SK-N-DZ (cell line): Measurements from ENCODE around the gene SLX9.

Experiments
- DNase-seq: peaks from one replicate; pipeline ENCODE4 v3.0.0-alpha.2; 2015; ENCODE audit warnings: low spot score

Gene SLX9

DNA sequence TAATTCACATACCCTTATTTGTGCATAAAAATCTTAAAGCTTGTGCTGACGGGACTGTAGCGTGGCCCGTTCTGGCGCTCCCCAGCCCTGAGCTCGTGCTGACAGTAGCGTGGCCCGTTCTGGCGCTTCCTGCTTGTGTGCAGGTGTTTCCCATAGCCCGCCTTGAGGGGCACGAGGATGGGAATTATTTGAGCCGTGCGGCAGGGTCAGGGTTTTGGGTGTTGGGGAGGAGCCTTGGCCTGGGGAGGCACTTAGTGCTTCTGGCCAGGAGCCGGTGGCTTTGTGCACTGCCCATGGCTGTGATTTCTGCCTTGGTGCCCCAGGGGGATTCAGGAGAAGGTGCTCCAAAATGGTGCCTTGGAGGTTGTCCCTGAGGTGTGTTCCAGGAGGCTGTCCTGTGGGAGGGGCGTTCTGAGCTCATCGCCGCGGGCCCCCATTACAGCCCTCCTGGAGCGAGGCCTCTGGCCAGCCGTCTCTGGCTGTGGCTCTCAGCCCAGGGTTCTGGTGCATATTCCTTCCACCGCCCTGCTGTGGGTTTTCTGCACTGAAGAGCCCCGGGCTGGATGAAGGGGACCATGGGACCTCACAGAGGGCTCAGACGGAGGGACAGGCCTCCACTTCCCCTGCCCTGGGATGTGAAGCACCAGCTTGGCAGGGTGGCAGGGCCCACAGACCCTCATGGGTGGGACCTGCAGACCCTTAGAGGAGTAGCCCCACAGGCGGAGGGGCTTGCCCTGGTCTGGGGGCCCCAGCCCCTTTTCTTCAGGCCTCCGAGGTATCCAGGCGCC lies 6.6 kb downstream of the SLX9 start:
- no peak for DNase-seq

DNA sequence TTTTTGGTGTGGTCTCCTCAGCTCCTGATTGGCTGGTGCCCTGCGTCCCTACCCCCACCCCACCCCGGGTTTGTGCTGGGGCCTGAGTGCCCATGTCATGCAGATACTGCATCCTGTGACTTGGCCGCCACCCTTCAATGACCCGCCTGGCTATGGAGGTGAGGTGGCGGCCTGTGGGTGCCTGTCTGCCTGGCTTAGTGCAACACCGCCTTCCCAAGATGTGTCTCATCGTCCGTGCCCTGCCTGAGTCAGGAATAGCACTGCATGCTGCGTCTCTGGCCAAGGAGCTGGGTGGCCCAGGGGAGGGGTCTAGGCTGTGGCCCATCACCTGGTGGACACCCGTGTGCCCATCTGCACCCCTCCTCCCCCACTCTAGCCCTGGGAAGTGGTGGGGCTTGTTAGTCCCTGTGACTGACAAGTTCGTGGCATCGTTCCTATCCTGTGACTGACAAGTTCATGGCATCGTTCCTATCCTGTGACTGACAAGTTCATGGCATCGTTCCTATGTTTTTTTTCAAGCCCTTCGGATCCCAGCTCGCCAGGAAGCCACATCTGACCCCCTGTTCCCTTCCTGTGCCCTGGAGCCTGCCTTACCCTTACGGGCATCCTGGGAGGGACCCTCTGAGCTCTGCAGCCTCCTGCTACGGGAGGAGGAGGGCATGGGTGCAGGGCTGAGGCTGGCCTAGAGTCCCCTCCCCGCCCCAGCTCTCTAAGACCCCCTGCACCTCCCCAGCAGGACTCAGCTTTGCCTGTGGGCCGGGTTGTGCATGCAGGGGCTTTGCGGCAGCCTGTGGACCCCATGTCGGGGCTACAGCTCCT lies 7.5 kb downstream of the SLX9 start:
- no peak for DNase-seq

DNA sequence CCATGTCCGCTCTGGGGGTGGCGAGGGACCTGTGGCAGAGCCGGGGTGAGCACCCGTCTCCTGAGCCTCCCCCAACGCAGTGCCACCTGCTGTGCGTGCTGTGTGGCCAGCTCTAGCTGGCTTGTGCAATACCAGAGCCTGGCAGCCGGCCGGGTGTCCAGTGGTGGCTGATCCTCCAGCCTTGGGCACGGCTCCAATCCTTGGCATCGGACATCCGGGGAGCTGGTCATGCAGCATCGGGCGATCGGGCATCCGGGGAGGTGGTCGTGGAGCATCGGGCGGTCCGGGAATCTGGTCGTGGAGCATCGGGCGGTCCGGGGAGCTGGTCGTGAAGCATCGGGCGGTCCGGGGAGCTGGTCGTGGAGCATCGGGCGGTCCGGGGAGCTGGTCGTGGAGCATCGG lies 8.1 kb downstream of the SLX9 start:
- no peak for DNase-seq

DNA sequence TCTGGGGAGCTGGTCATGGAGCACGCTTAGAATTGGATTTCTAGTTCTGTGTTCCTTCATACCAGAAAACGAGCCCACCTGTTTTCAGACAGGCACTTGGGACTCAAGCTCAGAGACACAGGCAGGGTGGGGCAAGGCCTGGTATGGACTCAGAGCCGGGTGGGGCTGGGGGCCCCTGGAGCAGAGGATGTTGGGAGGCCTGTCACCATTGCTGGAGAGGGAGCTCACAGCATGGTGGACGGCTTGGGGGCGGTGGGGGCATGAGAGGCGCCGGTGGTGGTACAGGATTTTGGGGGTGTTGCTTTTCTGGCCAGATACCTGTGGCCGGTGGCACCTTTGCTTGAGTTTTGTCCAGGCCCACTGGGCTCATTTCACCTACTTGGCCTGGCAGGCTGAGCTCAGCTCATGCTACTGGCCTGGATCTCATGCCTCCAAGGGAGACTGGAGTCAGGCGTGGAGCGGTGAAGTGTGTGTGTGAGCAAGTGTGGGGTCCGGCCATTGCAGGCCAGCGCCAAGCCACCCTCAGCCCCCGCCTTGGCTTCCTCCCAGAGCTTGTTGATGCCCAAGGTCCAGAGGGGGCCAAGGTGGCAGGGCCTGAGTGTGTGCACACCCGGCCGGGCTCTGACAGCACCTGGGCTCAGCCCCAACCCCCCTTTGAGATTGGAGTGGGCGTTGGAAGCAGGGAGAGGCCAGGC lies 8.7 kb downstream of the SLX9 start:
- no peak for DNase-seq

DNA sequence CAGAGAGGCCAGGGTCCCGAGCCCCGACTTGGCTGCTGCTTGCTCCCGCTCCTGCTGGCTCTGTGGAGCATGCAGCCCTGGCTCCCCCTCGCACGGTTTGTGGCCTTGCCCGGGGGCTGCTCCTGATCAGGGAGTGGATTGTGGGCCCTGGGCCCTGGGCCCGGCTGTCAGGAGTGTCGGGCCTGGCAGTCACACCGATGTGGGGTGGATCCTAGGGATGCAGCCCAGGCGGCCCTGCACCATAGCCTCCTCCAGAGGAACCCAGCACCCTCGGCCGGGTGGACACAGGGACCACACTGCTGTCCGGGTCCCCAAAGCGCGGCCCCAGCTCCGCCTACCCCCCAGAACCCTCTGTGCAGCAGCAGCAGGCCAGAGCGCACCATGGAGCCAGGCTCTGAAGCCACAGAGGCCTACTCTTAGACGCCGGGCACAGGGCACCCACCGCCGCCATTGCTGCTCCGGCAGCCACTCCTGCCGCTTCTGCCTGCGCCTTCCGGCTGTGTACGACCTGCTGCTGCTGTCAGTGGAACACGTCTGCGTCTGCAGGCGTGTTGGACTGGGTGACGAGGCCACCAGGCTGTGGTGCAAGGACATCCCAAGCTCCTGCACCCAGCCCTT lies 9.4 kb downstream of the SLX9 start:
- DNase-seq: no peak

DNA sequence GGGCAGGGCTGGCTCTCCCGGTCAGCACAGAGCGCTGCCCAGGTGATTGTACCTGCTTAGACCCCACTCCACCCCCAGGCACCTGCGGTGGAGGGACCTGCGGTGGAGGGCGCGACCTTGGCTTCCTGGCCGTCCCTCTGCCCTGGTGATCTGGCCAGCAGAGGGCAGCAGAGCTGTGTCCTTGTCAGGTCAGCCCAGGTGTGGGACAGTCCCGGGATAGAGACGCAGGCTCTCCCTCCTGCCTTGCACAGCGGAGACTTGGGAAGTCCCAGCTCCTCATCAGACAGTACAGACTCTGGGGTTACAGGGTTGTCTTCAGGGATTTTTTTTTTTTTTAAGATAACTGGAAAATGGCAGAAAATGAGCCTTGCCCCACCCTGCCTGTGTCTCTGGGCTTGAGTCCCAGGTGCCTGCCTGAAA lies 10.0 kb downstream of the SLX9 start:
- peak; percentile 58 for DNase-seq

DNA sequence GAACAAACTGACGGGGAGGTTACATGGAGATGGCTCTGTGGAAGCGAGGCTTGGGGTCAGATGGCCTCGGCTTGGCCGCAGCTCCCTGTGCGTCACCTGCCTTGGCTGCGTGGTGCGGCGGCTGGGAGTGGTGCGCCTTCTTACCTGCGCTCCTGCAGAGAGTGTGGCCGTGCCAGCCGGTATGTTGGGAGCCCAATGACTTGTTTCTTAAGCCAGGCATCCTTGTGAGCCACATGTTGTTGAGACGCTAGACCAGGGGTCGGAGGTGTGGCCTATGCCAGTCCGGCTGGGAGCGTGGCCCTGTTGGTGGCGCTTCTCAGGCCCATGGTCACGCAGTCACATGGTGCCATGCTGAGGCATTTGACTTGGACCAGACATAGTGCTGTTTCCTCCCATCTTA lies 10.5 kb downstream of the SLX9 start:
- no peak for DNase-seq

DNA sequence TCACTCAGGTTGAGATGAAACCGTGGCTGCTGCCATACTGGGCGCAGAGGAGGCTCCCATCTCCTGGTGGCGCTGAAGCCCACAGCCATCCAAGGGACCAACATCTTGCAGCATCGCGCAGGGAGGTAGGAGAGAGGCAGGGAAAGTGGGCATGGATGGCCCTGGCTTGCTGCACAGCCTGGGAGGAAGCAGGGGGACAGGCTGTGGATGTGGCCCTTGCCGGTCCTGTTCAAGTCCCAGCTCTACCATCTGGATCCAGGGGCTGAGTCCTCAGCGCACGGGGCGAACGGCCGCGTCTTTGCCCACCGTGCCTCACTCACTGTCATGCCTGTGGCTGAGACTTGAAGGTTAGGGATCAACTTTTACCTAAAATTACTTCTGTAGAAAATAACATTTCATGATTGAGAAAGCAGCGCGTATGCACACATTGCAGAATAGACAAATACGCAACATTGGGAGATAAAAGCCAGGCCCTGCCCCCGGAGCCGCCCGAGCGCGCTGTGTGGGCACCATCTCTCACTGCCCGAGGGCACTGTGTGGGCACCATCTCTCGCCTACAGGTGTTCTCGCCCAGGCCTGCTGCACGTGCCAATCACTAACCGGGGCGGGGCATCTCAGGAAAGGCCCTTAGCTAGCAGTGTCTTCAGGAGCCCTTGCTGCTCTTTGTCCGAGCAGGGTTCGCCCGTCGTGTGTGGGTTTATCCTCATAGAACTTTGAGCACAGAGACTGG lies 11.5 kb downstream of the SLX9 start:
- no peak for DNase-seq

DNA sequence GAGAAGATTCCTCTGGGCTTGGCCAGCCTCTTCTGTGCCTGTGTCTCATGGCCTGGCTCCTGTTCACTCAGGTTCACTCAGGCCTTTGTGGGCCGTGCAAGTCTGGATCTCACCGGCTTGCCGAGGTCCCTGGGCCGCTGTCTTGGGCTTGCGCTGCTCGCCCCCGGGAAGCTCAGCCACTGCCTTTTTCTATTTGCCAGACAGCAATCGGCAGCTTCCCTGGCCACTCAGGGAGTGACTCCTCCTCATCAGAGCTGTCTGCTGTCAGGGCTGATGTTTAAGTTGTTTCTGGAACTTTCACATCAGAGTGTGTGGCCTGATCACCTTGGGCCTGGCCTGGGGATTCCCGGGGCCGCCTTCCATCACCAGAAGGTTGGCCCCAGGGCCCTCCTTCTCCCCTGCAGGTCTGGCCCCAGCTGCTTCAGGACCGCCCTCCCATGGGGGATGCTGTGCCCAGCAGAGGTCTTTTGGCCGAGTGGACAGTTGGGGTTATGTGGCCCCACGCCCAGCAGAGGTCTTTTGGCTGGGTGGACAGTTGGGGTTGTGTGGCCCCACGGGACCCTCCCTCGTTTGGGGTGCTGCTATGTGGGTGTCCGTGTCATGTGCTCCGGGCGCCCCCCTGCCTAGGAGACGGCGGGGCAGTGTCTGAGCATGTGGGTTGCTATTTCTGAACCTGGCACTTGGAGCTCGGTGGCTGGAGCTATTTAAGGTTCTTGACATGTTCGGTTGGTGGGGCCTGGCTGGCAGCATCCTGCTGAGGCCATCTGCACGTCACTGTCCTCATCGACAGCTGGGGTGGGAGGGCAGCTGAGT lies 12.5 kb downstream of the SLX9 start:
- no peak for DNase-seq

DNA sequence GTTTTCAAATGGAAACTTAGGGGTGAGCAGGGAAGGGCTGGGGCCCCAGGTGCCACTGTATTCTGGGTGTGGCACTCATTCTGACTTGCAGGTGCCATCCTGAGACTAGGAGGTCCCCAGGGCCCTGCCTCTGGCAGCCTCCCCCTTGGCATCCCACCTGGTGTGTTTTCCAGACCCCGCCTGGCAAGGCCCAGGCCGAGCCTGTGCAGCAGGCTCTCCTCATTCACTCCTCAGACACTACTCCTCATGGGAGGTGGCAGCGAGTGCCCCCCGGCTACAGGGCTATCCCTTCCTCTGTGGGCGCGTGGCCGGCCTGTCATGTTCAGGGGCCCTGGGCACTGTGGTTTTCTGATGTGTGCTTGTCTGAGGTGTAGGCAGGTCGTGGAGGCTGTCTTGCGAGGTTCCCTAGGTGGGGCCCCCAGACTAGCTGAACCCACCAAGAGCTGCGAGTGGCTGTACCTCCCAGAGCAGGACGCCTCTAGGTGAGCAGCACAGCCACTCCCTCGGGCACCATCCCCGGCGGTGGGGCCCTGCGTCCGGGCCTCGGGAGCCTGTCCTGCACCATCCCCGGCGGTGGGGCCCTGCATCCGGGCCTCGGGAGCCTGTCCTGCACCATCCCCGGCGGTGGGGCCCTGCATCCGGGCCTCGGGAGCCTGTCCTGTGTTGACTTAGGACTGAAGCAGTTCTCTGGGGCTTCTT lies 13.2 kb downstream of the SLX9 start:
- no peak for DNase-seq

DNA sequence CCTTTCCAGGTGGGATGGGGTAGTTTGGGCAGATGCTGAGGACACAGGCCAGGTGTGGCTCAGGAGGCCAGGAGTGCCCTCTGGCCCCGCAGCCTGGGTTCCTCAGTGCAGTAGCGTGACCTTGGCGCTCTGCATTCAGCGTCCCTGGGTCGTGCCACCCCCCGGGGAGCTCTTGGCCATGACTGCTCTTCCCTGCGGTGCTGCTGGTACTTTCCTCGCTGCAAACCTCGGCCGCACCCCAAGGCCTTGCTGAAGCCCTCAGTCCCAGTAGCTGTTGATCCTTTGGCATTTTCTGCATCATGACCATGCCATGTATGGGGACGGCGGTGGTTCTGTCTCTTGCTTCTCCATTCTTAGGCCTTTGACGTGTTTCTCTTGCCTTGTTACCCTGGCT lies 13.8 kb downstream of the SLX9 start:
- no peak for DNase-seq

DNA sequence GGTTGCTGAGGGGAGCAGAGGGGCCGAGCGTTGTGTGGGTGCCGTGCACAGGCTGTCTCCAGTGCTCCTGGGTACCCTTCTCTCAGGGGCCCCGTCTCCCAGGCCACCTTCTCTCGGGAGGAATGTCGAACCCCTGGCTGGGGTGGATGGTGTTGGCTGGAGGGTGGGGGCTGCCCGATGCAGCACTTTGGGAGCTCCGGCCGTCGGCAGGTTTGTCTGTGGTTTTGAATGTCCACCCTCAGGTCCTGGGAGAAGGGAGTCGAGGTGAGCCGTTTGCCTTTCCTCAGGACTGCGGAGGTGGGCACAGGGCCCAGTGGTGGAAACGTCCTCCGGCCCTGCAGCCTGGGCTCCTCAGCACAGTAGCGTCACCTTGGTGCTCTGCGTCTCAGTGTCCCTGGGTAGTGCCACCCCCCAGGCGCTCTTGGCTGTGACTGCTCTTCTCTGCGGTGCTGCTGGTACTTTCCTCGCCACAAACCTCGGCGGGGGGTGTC lies 14.5 kb downstream of the SLX9 start:
- no peak for DNase-seq

DNA sequence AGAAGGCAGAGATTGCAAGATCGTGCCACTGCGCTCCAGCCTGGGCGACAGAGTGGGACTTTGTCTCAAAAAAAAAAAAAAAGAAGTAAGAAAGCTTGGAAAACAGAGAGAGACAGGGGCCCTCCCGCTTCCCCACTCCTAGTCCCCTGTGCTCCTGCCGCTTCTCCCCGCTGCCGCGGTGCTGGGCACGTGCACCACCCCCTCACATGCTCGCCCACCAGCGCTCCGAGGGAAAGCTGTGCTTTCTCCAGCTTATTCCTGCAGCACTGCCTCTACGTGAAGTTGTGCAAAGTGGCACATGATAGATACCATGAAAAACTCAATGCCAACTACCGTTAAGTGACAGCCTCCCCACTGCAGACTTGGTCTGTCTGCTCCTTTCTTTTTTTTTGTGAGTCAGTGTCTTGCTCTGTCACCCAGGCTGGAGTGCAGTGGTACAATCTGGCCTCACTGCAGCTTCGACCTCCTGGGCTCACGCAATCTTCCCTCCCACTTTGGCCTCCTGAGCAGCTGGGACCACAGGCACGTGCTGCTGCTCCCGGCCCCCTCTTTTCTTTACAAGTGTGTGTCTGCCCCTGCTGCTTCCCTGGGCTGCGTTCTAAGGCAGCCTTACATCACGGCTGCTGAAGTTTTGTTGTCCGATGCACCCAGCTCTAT lies 15.4 kb downstream of the SLX9 start:
- DNase-seq: no peak

DNA sequence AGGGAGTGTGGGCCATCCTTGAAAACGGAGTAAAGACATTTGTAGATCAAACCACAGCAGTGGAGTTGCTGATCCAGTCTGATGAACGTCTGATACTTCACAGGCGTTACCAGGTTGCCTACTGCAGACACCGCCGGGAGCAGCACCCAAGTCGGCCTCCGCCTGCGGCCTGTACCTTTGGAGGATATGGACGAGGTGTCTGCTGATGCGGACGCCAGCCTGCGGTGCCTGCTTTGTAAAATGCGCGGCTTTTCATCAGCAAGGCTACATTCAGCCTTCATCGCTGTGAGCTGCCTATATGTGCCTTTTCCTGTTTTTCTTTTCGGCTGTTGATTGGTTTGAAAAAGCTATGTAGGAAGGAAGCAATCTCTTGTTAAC lies 16.0 kb downstream of the SLX9 start:
- no peak for DNase-seq

DNA sequence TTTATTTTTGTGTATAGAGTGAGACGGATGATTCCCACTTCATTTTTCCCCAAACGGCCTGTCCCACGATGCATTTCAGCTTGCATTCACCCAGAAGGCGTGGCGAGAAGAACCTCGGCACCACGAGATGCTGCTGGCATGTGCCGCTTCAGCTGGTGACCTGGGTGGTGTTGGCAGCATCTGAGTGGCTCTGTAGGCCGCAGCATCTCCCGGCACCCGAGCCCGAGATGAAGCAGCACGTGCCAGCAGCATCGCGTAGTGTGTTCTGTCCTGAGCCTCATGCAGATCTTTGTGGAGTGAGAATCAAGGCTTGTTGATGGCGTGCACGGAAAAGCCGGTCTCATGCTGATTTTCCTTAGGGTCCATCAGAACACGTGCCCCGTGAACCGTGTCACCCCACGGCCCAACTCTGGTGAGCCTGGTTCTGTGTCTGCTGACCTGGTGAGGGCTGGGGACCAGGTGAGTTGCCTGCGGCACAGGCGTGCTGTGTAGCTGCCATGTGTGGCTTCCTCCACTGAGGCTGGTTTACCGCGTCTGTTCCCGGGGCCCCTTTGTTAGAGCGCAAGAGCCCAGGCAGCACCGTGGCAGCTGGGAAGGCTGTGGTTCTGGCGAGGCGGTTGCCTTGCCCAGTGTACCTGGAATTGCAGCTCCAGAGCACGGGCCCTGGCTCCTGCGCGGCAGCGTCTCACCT lies 16.7 kb downstream of the SLX9 start:
- no peak for DNase-seq

DNA sequence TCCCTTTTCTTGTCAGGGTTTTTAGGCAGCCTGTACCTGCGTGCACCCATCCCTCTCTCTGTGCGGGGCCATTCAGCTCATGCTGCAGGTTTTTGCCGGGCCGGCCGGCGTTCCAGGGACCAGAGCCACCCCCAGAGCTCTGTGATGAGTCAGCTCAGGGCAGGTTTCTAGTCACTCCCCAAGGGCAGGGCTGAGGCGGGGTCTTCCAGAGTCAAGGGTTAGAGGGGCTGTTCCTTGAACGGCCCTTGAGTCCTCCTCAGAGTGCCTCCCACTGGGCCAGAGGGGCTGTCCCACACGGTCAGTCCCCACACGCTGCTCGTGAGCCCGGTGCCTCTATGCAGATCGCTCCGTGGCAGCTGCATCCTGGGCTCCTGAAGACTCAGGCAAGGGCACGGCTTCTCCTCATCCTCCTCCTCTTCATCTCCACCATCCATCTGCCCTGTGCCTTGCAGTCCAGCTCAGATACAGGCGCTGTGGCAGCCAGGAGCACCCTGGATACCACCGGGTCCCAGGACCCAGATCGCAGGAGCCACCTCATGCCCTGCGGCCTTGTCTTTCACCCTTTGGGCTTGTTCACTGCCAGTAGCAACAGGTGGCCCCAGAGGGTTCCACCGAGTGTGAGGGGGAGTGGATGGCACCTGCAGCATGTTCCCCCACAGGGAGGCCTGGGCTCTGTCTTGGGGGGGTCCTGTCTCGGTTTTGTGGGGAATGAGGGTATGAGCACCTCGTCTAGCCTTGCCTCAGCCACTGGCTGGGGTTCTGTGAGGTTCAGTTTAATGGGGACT lies 17.4 kb downstream of the SLX9 start:
- DNase-seq: no peak

DNA sequence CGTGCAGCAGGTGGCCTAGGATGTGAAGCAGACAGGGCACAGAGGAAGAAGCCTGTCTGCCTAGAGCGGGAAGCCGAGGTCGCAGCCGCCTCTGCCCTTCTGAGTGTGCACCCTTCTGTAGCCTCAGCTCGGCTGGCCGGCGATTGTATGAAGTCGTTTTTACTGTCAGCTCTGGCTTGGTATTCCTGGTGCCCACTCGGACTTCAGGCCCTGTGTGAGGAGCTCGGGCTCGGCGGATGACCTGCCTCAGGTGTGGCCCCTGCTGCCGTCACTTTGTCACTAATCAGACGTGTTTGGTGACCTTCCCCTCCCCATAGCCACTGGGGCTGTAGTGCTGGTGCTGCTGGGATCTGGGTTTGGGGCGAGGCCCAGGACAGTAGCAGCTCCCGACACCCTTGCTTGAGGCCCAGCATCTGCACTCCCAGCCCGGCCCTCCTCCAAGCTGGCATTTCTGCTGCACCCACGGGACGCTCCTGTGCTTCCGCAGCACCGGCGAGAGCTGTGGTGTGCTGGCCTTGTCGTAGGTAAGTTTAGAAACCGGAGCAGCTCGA lies 18.1 kb downstream of the SLX9 start:
- DNase-seq: no peak
